HepG2 (cell line): Measurements from ENCODE around the gene ALDH1L2. TPM values are rescaled to one million over a fixed set of nuclear protein-coding genes. Genes with fewer than 3 reads are reported as not detected.

Source experiments
- MXD4 ChIP-seq: IDR thresholded peaks from 2 replicates; pipeline ENCODE4 v1.6.1; 2016; ENCODE audit warnings: mild to moderate bottlenecking, missing biosample characterization, missing genetic modification reagents
- MYC ChIP-seq: sonication (generic); formaldehyde crosslinking; IDR thresholded peaks from 2 replicates; pipeline ENCODE4 v1.9.0; 2021; ENCODE audit warnings: missing genetic modification reagents, borderline replicate concordance
- ZNF407 ChIP-seq: sonication (generic); formaldehyde crosslinking; IDR thresholded peaks from one replicate; pipeline ENCODE4 v1.5.1; 2020; ENCODE audit warnings: mild to moderate bottlenecking, missing genetic modification reagents; ENCODE audit errors: not compliant biosample characterization
- polyA plus RNA-seq, 8 experiments: library from polyadenylated mRNA; depleted of rRNA in 3 of 8; stranded (reverse) in 7 of 8; unstranded in 1 of 8; fragments of >200 nt; fragmentation: Illumina TruSeq in 4 of 8; extraction: Trizol in 4 of 8; gene quantifications; 2 replicates each; pipeline versions ENCODE4 v1.2.1 to v1.2.3, GENCODE V29; 2011 to 2016; ENCODE audit warnings: low read depth in 4 of 8, missing spikeins in 1 of 8, mixed read lengths in 1 of 8; ENCODE audit not compliant: insufficient read depth in 1 of 8
- total RNA-seq, 5 experiments: library from RNA; depleted of rRNA; stranded (reverse); fragments of >200 nt; fragmentation: Illumina TruSeq; extraction: Trizol; gene quantifications; 2 replicates each; pipeline ENCODE4 v1.2.3, GENCODE V29; 2016; ENCODE audit warnings: low read depth in 1 of 5
- TF ChIP-seq, protein P1 (sequence below): sonication (generic); formaldehyde crosslinking; IDR thresholded peaks from 2 replicates; pipeline ENCODE4 v1.5.0; 2020; ENCODE audit warnings: mild to moderate bottlenecking, missing genetic modification reagents
- TF ChIP-seq, protein P2 (sequence below): sonication (generic); formaldehyde crosslinking; IDR thresholded peaks from 2 replicates; pipeline ENCODE4 v1.4.0; 2020; ENCODE audit warnings: low read depth, mild to moderate bottlenecking, missing genetic modification reagents

ALDH1L2 gene
- total and polyA plus RNA-seq, 2 of the 13 experiments (the other 11 are each of a cell fraction or from before 2014, with no cell fraction given), result 0.40 to 4.6 TPM

GRCh38 chr12:105077435-105077834, 6.8 kb downstream of the ALDH1L2 start (continued):
- TF ChIP-seq ZNF407 (no peak), MXD4 (CRISPR knock-in tag) (no peak), MYC (CRISPR knock-in tag) (no peak)
- TF ChIP-seq, protein P1, sequence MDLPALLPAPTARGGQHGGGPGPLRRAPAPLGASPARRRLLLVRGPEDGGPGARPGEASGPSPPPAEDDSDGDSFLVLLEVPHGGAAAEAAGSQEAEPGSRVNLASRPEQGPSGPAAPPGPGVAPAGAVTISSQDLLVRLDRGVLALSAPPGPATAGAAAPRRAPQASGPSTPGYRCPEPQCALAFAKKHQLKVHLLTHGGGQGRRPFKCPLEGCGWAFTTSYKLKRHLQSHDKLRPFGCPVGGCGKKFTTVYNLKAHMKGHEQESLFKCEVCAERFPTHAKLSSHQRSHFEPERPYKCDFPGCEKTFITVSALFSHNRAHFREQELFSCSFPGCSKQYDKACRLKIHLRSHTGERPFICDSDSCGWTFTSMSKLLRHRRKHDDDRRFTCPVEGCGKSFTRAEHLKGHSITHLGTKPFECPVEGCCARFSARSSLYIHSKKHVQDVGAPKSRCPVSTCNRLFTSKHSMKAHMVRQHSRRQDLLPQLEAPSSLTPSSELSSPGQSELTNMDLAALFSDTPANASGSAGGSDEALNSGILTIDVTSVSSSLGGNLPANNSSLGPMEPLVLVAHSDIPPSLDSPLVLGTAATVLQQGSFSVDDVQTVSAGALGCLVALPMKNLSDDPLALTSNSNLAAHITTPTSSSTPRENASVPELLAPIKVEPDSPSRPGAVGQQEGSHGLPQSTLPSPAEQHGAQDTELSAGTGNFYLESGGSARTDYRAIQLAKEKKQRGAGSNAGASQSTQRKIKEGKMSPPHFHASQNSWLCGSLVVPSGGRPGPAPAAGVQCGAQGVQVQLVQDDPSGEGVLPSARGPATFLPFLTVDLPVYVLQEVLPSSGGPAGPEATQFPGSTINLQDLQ (CRISPR knock-in tag), result no peak
- TF ChIP-seq, protein P2, sequence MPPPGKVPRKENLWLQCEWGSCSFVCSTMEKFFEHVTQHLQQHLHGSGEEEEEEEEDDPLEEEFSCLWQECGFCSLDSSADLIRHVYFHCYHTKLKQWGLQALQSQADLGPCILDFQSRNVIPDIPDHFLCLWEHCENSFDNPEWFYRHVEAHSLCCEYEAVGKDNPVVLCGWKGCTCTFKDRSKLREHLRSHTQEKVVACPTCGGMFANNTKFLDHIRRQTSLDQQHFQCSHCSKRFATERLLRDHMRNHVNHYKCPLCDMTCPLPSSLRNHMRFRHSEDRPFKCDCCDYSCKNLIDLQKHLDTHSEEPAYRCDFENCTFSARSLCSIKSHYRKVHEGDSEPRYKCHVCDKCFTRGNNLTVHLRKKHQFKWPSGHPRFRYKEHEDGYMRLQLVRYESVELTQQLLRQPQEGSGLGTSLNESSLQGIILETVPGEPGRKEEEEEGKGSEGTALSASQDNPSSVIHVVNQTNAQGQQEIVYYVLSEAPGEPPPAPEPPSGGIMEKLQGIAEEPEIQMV (CRISPR knock-in tag), result no peak
- TF ChIP-seq, all 625 proteins: peak for 0
